COR-L47 (cell line): ENCODE results near the gene NTNG2.

ENCODE experiments used
- DNase-seq: peaks from one replicate; lab custom pipeline; 2025; lab: John Stamatoyannopoulos, UW

NTNG2 gene

DNA sequence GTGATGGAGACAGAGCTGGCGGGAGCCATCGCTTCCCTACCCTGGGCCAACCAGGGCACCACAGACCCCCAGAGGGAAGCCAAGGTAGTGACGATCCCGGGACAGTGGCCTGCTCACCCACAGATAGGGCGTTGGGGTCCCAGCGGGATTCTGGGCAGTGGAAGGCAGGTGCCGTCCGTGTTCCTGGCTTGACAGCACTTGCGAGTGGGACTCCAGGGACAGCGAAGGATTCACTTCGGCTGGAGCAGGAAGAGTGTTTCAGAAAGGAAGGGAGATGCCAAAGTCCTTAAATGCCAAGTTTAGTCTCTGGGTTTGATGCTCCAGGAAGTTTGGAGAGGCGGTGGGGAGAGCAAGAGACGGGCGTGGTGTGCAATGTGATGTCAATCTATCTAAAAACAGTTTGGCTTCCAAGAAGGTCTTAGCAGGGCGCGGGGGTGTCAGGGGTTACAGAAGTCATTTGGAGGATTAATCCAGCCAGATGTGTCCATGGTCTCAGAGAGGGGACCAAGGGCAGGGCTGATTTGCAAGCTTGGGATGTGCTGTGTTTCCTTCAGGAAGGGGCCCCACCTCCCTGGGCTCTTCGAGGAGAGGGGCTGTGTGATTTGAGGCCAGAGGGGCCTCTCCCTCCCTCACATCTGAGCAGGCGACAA, 74.9 kb downstream of the NTNG2 start:
- DNase-seq = no peak

- no peak for DNase-seq
Measured at GRCh38 chr9:132237481-132237880, 75.6 kb downstream of the NTNG2 start.

- no peak for DNase-seq
Measured at GRCh38 chr9:132238026-132238972, 76.4 kb downstream of the NTNG2 start.

DNA sequence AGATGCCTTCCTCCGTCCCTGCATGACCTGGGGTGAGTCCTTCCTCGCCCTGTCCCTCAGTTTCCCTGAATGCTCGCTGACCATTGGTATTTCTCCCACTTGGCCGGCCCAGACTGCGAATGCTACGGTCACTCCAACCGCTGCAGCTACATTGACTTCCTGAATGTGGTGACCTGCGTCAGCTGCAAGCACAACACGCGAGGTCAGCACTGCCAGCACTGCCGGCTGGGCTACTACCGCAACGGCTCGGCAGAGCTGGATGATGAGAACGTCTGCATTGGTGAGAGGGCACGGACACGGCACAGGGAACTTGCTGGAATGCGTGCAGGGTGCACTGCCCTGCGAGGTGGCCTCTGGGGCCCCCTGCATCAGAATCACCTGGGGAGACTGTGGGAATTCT, 77.1 kb downstream of the NTNG2 start:
- no peak for DNase-seq

- no peak for DNase-seq
Measured at GRCh38 chr9:132239518-132239917, 77.7 kb downstream of the NTNG2 start.

DNA sequence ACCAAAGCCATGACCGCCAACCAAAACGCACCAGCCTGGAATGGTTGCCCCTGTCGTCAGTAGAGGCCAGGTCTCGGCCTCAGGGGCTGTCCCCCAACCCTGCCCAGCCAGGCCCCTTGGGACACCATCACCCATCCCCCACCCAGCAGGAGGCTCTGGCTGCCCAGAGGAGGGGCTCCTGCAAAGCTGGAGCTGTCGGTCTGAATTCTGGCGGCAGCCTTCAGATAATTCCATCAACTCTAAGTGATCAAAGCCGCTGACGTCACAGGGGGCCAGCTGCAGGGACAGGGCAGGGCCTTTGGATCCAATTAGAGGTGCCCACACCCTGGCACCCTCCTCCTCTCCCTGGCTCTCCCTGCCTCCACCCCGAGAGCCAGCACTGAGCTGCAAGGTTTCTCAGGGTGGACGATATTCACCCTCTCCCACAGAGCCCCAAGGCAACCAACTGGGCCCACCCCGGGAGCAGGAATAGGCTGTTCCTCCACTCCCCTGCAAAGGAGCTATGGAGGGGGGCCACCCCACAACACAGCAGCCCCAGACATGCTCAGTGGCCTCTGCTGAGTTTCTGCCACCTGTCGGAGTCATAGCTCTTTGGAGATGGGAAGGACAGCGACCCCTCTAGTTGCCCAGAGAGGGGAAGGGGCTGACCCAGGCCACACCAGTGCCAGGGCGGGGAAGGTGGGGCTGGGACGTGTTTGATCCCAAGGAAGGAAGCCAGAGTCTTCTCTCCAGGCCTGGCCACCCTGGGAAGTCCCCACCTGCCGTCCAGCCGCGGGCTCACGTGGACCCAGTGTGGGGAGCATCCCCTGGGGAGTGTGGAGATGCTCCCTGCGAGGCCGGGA, 78.4 kb downstream of the NTNG2 start:
- no peak for DNase-seq

DNA sequence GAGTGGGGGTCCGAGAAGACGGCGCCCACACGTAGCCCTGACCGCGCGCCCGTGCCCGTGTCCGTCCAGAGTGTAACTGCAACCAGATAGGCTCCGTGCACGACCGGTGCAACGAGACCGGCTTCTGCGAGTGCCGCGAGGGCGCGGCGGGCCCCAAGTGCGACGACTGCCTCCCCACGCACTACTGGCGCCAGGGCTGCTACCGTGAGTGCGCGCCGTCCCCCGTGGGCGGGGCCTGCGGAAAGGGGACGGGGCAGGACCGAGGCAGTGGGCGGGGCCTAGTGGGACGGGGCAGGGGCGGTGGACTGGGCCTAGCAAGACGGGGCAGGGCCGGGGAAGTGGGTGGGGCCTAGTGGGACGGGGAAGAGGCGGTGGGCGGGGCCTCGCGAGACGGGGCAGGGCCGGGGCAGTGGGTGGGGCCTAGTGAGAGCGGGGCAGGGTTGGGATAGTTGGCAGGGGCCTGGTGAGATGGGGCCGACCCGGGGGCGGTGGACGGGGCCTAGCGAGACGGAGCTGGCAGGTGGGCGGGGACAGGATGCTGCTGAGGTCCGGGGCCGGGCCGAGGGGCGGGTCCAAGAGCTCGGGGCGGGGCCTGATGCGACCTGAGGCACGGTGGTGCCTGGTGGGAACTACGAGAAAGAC, 79.1 kb downstream of the NTNG2 start:
- DNase-seq = peak; percentile 81

DNA sequence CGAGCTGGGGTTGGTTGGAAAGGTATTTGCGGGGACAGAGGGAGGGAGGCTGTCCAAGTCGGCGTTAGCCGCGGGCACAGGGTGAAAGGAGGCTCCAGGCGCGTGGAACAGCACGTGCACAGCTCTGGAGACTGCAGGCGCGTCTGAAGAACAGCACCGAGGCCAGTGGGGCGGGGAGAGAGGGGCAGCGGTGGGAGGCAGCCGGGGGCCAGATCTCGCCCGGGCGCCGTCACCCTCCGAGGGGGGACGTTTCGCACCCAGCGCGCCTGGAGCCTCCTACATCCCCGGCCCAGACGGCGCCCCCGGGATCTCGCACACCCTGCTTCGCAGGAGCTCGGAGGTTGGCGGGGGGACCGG, 79.6 kb downstream of the NTNG2 start:
- DNase-seq = no peak

DNA sequence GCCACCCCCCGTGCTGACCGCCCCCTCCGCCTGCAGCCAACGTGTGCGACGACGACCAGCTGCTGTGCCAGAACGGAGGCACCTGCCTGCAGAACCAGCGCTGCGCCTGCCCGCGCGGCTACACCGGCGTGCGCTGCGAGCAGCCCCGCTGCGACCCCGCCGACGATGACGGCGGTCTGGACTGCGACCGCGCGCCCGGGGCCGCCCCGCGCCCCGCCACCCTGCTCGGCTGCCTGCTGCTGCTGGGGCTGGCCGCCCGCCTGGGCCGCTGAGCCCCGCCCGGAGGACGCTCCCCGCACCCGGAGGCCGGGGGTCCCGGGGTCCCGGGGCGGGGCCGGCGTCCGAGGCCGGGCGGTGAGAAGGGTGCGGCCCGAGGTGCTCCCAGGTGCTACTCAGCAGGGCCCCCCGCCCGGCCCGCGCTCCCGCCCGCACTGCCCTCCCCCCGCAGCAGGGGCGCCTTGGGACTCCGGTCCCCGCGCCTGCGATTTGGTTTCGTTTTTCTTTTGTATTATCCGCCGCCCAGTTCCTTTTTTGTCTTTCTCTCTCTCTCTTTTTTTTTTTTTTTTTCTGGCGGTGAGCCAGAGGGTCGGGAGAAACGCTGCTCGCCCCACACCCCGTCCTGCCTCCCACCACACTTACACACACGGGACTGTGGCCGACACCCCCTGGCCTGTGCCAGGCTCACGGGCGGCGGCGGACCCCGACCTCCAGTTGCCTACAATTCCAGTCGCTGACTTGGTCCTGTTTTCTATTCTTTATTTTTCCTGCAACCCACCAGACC, 80.2 kb downstream of the NTNG2 start:
- DNase-seq = peak; percentile 32

DNA sequence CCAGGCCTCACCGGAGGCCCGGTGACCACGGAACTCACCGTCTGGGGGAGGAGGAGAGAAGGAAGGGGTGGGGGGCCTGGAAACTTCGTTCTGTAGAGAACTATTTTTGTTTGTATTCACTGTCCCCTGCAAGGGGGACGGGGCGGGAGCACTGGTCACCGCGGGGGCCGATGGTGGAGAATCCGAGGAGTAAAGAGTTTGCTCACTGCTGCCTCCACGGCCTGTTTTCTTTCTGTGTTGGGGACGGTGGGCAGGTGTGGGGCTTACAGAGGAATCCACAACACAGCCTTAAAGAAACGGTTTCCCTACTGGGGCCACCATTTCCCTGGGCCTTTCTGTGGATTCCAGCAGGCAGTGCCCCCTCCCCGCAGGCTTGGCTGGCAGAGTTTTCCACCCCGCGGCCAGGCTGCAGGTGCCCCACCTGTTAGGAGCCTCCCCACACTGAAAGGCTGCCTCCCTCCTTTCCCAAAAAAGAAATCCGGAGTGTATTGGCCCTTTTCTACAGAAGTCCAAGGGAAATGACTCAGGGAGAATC, 80.8 kb downstream of the NTNG2 start:
- peak; percentile 27 for DNase-seq

GRCh38 chr9:132243156-132244074, 81.6 kb downstream of the NTNG2 start:
- no peak for DNase-seq

DNA sequence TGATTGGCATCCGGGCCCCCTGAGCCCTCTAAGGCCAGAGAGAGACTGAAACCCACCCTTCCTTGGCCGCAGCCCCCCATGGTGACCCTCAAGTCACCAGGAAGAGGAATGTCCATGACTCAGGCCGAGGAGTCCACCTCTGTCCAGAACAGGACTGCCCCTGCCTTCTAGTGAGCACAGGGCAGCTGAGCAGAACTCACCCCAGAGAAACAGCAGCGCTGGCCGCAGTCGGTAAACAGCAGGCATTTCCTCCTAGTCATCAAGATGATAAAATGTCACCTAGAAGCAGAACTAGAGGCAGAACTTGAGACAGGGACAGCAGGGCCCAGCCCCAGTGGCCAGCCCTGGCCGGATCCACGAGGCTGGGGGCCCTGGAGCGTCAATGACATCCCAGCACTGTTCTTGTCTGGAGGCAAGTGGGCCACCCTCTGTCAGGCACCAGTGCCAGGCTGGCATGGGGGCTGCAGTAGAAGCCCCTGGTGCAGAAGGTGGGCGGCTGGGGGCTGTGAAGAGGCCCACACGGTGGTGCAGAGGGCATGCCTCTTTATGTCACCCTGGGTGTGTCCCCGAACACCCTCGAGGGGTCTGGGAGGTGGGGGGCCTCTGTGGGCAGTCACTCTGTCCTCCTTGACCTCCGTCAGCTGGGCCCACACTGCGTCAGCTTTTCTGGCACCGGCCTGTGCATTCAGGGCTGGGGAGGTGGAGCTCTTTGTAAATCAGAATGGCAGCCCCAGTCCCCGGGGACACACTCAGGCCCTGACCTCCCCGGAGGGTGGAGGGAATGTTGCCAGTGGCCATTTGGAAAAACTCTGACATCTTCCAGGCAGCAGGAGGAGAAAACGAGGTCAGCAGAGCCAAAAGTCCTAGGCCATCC, 83.0 kb downstream of the NTNG2 start:
- DNase-seq = no peak

GRCh38 chr9:132245465-132245864, 83.6 kb downstream of the NTNG2 start:
- DNase-seq = no peak

GRCh38 chr9:132247942-132248341, 86.1 kb downstream of the NTNG2 start:
- DNase-seq = no peak

DNA sequence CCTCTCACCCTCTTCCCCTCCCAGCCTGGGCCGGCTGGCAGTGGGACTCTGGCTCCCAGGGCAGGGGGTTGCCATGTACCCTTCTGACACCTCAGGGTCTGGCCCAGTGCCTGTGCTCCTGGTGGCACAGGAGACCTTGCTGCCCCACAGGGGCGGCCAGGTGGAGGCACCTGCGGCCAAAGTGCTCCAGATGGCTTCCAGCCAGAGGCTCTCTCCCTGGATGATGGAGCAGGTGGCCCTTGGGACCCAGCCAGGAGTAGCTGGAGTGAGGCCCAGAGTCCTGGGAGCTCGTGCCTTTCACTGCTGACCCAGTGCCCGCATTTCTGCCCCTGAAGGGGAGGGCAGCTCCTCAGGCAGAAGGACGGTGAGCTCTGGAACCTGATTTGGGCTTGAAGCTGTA, 87.3 kb downstream of the NTNG2 start:
- peak; percentile 38 for DNase-seq

DNA sequence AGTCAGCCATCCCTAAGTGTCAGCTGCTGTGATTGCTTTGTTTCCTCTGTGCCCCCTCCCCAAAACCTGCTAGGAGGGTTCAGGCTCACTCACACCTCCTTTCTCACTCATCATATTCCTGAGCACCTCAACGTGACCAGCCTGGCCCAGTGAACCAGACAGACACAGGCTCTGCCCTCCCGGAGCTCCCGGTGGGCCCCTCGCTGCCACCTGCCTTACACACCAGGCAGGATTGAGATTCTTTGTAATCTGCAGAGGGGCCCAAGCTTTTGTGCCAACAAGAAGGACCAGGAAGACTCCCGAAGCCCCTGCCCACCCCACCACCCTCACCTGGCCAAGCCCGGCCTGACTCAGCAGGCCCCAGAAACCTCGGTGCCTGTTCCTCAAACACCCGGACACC, 87.8 kb downstream of the NTNG2 start:
- no peak for DNase-seq

- no peak for DNase-seq
Measured at GRCh38 chr9:132250324-132251262, 88.7 kb downstream of the NTNG2 start.

- DNase-seq = no peak
Measured at GRCh38 chr9:132260846-132261245, 99.0 kb downstream of the NTNG2 start.
